ENCODE data around the gene TIMM13.

The TIMM13 gene

GRCh38 chr19:2454962-2455850 is 27.8 kb upstream of the TIMM13 start:
- DNase-seq (ENCODE audit: low read depth) = no peak

GRCh38 chr19:2454199-2454961 is 27.0 kb upstream of the TIMM13 start:
- DNase-seq (ENCODE audit: low read depth) = no peak

- DNase-seq (ENCODE audit: low read depth) = no peak
These were observed 26.1 kb upstream of the TIMM13 start for GRCh38 chr19:2453431-2454025.

- DNase-seq (ENCODE audit: low read depth) = no peak
These were observed 24.4 kb upstream of the TIMM13 start for GRCh38 chr19:2451741-2452140.

GRCh38 chr19:2451138-2451537 is 23.8 kb upstream of the TIMM13 start:
- no peak for DNase-seq (ENCODE audit: low read depth)

GRCh38 chr19:2449019-2449418 is 21.6 kb upstream of the TIMM13 start:
- no peak for DNase-seq (ENCODE audit: low read depth)

GRCh38 chr19:2446381-2446780 is 19.0 kb upstream of the TIMM13 start:
- no peak for DNase-seq (ENCODE audit: low read depth)

GRCh38 chr19:2444251-2445002 is 17.0 kb upstream of the TIMM13 start:
- no peak for DNase-seq (ENCODE audit: low read depth)

GRCh38 chr19:2443785-2444182 is 16.4 kb upstream of the TIMM13 start:
- no peak for DNase-seq (ENCODE audit: low read depth)

- DNase-seq (ENCODE audit: low read depth) = no peak
These were observed 15.9 kb upstream of the TIMM13 start for GRCh38 chr19:2443116-2443784.

GRCh38 chr19:2441096-2441752 is 13.8 kb upstream of the TIMM13 start:
- DNase-seq (ENCODE audit: low read depth) = no peak

- no peak for DNase-seq (ENCODE audit: low read depth)
These were observed 13.1 kb upstream of the TIMM13 start for GRCh38 chr19:2440515-2440914.

- no peak for DNase-seq (ENCODE audit: low read depth)
These were observed 10.8 kb upstream of the TIMM13 start for GRCh38 chr19:2438178-2438577.

- no peak for DNase-seq (ENCODE audit: low read depth)
These were observed 9.5 kb upstream of the TIMM13 start for GRCh38 chr19:2436926-2437325.

- DNase-seq (ENCODE audit: low read depth) = no peak
These were observed 9.0 kb upstream of the TIMM13 start for GRCh38 chr19:2436384-2436783.

- DNase-seq (ENCODE audit: low read depth) = no peak
These were observed 7.4 kb upstream of the TIMM13 start for GRCh38 chr19:2434721-2435265.

- no peak for DNase-seq (ENCODE audit: low read depth)
These were observed 6.9 kb upstream of the TIMM13 start for GRCh38 chr19:2434267-2434666.

- no peak for DNase-seq (ENCODE audit: low read depth)
These were observed 6.5 kb upstream of the TIMM13 start for GRCh38 chr19:2433854-2434253.

- no peak for DNase-seq (ENCODE audit: low read depth)
These were observed 4.9 kb upstream of the TIMM13 start for GRCh38 chr19:2432131-2432848.
